Measurements from ENCODE around the gene SUSD3.

DNA sequence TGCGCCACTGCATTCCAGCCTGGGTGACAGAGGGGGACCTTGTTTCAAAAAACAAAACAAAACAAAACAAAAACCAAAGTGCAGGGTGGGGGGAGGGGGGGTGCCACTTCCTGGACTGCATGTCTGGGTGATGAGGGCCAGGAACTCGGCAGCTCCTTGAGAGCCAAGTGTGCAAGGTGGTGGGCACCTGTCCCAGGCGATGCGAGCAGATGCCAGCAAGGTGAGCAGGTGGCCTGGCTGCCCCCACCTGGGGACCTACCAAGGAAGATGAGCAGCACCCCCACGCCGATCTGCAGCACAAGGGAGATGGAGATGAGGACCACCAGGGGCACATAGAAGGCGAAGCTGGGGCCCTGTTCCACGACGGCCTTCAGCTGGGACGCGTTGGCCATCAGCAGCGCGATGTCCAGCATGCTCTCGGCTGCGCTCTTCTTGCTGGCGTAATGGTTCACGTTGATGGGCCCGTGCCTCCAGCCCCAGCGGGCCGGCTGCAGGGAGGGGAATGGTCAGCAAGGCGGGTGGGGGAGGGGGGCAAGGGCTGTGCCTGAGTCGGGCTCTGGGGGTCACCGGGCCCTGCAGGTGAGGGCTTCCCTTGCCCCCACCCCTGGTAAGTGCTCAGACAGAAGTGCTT lies 67.8 kb downstream of the SUSD3 start:
- no peak for TF ChIP-seq POLR2AphosphoS5 (IDR thresholded peaks at IDR 0.05)
- TF ChIP-seq POLR2A (IDR thresholded peaks at IDR 0.05), result no peak
